Measurements from ENCODE around the gene SERPINA1.

SERPINA1 gene

GRCh38 chr14:94388027-94388383 lies 397 bp downstream of the SERPINA1 start:
- H3K4me3 ChIP-seq (ENCODE audit: low read depth, low read length): no peak overlapping the region
- TF ChIP-seq CTCF (IDR thresholded peaks at IDR 0.05; ENCODE audit: borderline replicate concordance, insufficient read depth, low read depth, low read length): no peak

GRCh38 chr14:94387051-94388026 lies 1.1 kb downstream of the SERPINA1 start:
- no peak for TF ChIP-seq CTCF (IDR thresholded peaks at IDR 0.05; ENCODE audit: borderline replicate concordance, insufficient read depth, low read depth, low read length)
- no peak overlapping the region for H3K4me3 ChIP-seq (ENCODE audit: low read depth, low read length)

GRCh38 chr14:94386085-94387031 lies 2.0 kb downstream of the SERPINA1 start:
- TF ChIP-seq CTCF (IDR thresholded peaks at IDR 0.05; ENCODE audit: borderline replicate concordance, insufficient read depth, low read depth, low read length): no peak

GRCh38 chr14:94385553-94386057 lies 2.8 kb downstream of the SERPINA1 start:
- no peak overlapping the region for H3K4me3 ChIP-seq (ENCODE audit: low read depth, low read length)
- no peak for TF ChIP-seq CTCF (IDR thresholded peaks at IDR 0.05; ENCODE audit: borderline replicate concordance, insufficient read depth, low read depth, low read length)

More at GRCh38 chr14:94386085-94387031, 2.0 kb downstream of the SERPINA1 start:
- H3K4me3 ChIP-seq (ENCODE audit: low read depth, low read length): no peak overlapping the region

- no peak overlapping the region for H3K4me3 ChIP-seq (ENCODE audit: low read depth, low read length)
- no peak for TF ChIP-seq CTCF (IDR thresholded peaks at IDR 0.05; ENCODE audit: borderline replicate concordance, insufficient read depth, low read depth, low read length)
Measured at GRCh38 chr14:94384342-94384741, 4.1 kb downstream of the SERPINA1 start.

- H3K4me3 ChIP-seq (ENCODE audit: low read depth, low read length): no peak overlapping the region
- no peak for TF ChIP-seq CTCF (IDR thresholded peaks at IDR 0.05; ENCODE audit: borderline replicate concordance, insufficient read depth, low read depth, low read length)
Measured at GRCh38 chr14:94383777-94384176, 4.6 kb downstream of the SERPINA1 start.

Measured in GM12875 (cell line).